Pancreas (tissue), 10 donors: ENCODE measurements around the gene MCIDAS. TPM values are rescaled to one million over a fixed set of nuclear protein-coding genes. Genes with fewer than 3 reads are reported as not detected.
A peak's percentile ranks its signal among the peaks of the same experiment; 100 is the strongest.

Source experiments
- ATAC-seq, 4 donors: fragments of 200-7000 bp; cut with Tn5 transposase; one replicate each; pipeline versions ENCODE4 v1.8.0 to v1.9.1; 2020; ENCODE audit warnings: mild to moderate bottlenecking in 4 of 4, moderate library complexity in 4 of 4
- DNase-seq, 6 donors: peaks; one replicate each; pipeline ENCODE4 v3.0.0-alpha.2; 2020
- FAIRE-seq: peaks from 2 replicates; lab custom pipeline; 2012; peaks lifted over from hg19 to GRCh38; lab: Jason Lieb, UNC
- H3K27ac ChIP-seq, 4 donors: fragments of 200-600 bp; sonication (generic); 1 replicate in 3 of 4; 2 replicates in 1 of 4; pipeline versions ENCODE4 v1.5.0 to v1.8.0; 2020
- H3K27me3 ChIP-seq, 4 donors: fragments of 200-600 bp; one replicate each; pipeline ENCODE4 v1.8.0; 2021
- H3K36me3 ChIP-seq, 3 donors: fragments of 200-600 bp; sonication (generic) in 1 of 3; one replicate each; pipeline versions ENCODE4 v1.5.0 to v1.8.0; 2020 to 2021
- H3K4me1 ChIP-seq, 3 donors: fragments of 200-600 bp; one replicate each; pipeline ENCODE4 v1.8.0; 2021
- H3K4me3 ChIP-seq, 4 donors: fragments of 200-600 bp; sonication (generic) in 2 of 4; one replicate each; pipeline versions ENCODE4 v1.5.0 to v1.8.0; 2020 to 2021
- H3K9me3 ChIP-seq, 4 donors: fragments of 200-600 bp; one replicate each; pipeline ENCODE4 v1.8.0; 2021
- CTCF ChIP-seq, 4 donors: fragments of 200-600 bp; sonication (generic) in 3 of 4; IDR thresholded peaks; one replicate each; pipeline versions ENCODE4 v1.5.0 to v1.8.0; 2021; ENCODE audit warnings: antibody characterized with exemption in 4 of 4
- WGBS, 2 donors: extraction: QIAGEN DNeasy Blood & Tissue Kit; methylation state at CpG; one replicate each; pipeline ENCODE4 v1.1.7; 2013; 5-methylcytosine and 5-hydroxymethylcytosine counted together
- intact Hi-C, 3 donors: fragments of 100-400 bp; cut with DNase I; formaldehyde crosslinking; loops; one replicate each; pipeline versions ENCODE4 v1.11.1 to v1.14.2; 2022
- polyA plus RNA-seq, 2 donors: library from polyadenylated mRNA; stranded (reverse); fragments of 200-250 nt; gene quantifications; one replicate each; pipeline ENCODE4 v1.2.3, GENCODE V29; 2013
- total RNA-seq, 6 donors: library from RNA; stranded (reverse); fragmentation: NEBNext Ultra II Directional in 4 of 6; extraction: Animal tissue kit (Norgen Biotek cat#: 25700) in 4 of 6; gene quantifications; one replicate each; pipeline versions ENCODE4 v1.2.1 to v1.2.4, GENCODE V29; 2021 to 2023
- donor health status: healthy with polysubstance abuse.
- donor health status: DM: no; HTN: no; CAD: no; lungs with moderate emphysema.
- donor health status: DM: no; HTN: no; CAD: no.
- donor health status: control.
- donor health status: control.
- donor health status: Bipolar disorder and iron deficiency.
- donor health status: DM: yes; HTN: yes; CAD: no.
- donor health status: DM: no; HTN: no; CAD: no.
- donor health status: DM: no; HTN: no; CAD: no.
- donor health status: DM: yes; HTN: yes; CAD: no.

MCIDAS gene
- total and polyA plus RNA-seq, 8 donors: 0.16 to 1.2 (median 0.57) TPM

- Histone ChIP-seq H3K4me3 (no peak overlapping the region), H3K9me3 (no peaks in the 10 kb centered on the region), H3K27ac (peak overlapping the region in 2 of 4 donors; percentile 62 to 72), H3K36me3 (no peaks in the 10 kb centered on the region), H3K27me3 (no peaks in the 10 kb centered on the region), H3K4me1 (peaks cover 12 to 17% (median 16%) of the 10 kb centered on the region in 3 donors)
- intact Hi-C loops: no loop called here
- TF ChIP-seq CTCF (IDR thresholded peaks at IDR 0.05): no peak
- 10 to 15% methylated on average over 4 of the region's 4 CpGs for WGBS, 2 donors
- FAIRE-seq (no peak), ATAC-seq (peak; percentile 95 to 99 (median 96)), DNase-seq (peak; percentile 89 to 94 (median 92))
Measured at GRCh38 chr5:55218967-55219366, 8.1 kb downstream of the MCIDAS start.

GRCh38 chr5:55211184-55211874, 15.8 kb downstream of the MCIDAS start:
- no peak for DNase-seq

GRCh38 chr5:55205001-55205400, 22.1 kb downstream of the MCIDAS start:
- DNase-seq: no peak
- no peaks in the 10 kb centered on the region for H3K36me3 ChIP-seq
- no peaks in the 10 kb centered on the region for H3K9me3 ChIP-seq
- no peaks in the 10 kb centered on the region for H3K27me3 ChIP-seq
- no peak for FAIRE-seq
- WGBS, 2 donors: 69 to 80% methylated on average over 2 of the region's 2 CpGs
- no peak overlapping the region for H3K4me3 ChIP-seq
- TF ChIP-seq CTCF (IDR thresholded peaks at IDR 0.05): no peak
- no peak for ATAC-seq
- intact Hi-C loops: no loop called here
- H3K4me1 ChIP-seq: no peaks in the 10 kb centered on the region
- H3K27ac ChIP-seq: no peak overlapping the region

More at GRCh38 chr5:55211184-55211874, 15.8 kb downstream of the MCIDAS start:
- intact Hi-C loops: no loop called here
- Histone ChIP-seq H3K4me3 (no peak overlapping the region), H3K27ac (no peak overlapping the region), H3K9me3 (no peaks in the 10 kb centered on the region), H3K27me3 (no peaks in the 10 kb centered on the region), H3K36me3 (no peaks in the 10 kb centered on the region), H3K4me1 (no peaks in the 10 kb centered on the region)
- no peak for FAIRE-seq
- ATAC-seq: peak in 1 of 4 donors; percentile 20
- TF ChIP-seq CTCF (IDR thresholded peaks at IDR 0.05): no peak
- WGBS, 2 donors: 65 to 78% methylated on average over 2 of the region's 2 CpGs

- TF ChIP-seq CTCF (IDR thresholded peaks at IDR 0.05): no peak
- Histone ChIP-seq H3K36me3 (no peaks in the 10 kb centered on the region), H3K27ac (no peak overlapping the region), H3K27me3 (no peaks in the 10 kb centered on the region), H3K4me3 (no peak overlapping the region), H3K4me1 (peaks cover 0 to 12% (median 10%) of the 10 kb centered on the region in 3 donors), H3K9me3 (no peaks in the 10 kb centered on the region)
- DNase-seq: no peak
- FAIRE-seq: no peak
- 85 to 90% methylated on average over 2 of the region's 2 CpGs for WGBS, 2 donors
- no peak for ATAC-seq
- intact Hi-C loops: no loop called here
Measured at GRCh38 chr5:55191165-55191564, 36.0 kb downstream of the MCIDAS start.
